ENCODE results near the gene ADAMTS13. TPM values are rescaled to one million over a fixed set of nuclear protein-coding genes. Genes with fewer than 3 reads are reported as not detected.

ADAMTS13 gene
- total RNA-seq, 2 donors from 2014 or later, result 2.6 to 5.4 TPM

GRCh38 chr9:133496861-133497842, 75.0 kb downstream of the ADAMTS13 start:
- no peak for DNase-seq (ENCODE audit: low spot score in 2 of 2)
- Mint-ChIP-seq H3K36me3 (peaks cover 12 to 14% of the 10 kb centered on the region in 2 donors), H3K9me3 (peaks cover 3 to 10% of the 10 kb centered on the region in 2 donors), H3K27ac (no peak overlapping the region)
- ATAC-seq, result no peak

- no peak overlapping the region for H3K27ac Mint-ChIP-seq
- DNase-seq (ENCODE audit: low spot score in 2 of 2), result no peak
- H3K36me3 Mint-ChIP-seq, result peaks cover 16 to 19% of the 10 kb centered on the region in 2 donors
- ATAC-seq, result no peak
- peaks cover 7 to 16% of the 10 kb centered on the region in 2 donors for H3K9me3 Mint-ChIP-seq
Observed at GRCh38 chr9:133499132-133499891, 77.1 kb downstream of the ADAMTS13 start.

- DNase-seq (ENCODE audit: low spot score in 2 of 2), result no peak
- no peak for ATAC-seq
- Mint-ChIP-seq H3K27ac (no peak overlapping the region), H3K9me3 (peaks cover 7 to 16% of the 10 kb centered on the region in 2 donors), H3K36me3 (peaks cover 16 to 19% of the 10 kb centered on the region in 2 donors)
Observed at GRCh38 chr9:133499892-133500270, 77.7 kb downstream of the ADAMTS13 start.

- Mint-ChIP-seq H3K9me3 (peaks cover 7 to 16% of the 10 kb centered on the region in 2 donors), H3K27ac (no peak overlapping the region), H3K36me3 (peaks cover 16 to 19% of the 10 kb centered on the region in 2 donors)
- ATAC-seq (no peak), DNase-seq (ENCODE audit: low spot score in 2 of 2) (no peak)
Observed at GRCh38 chr9:133502112-133502511, 79.9 kb downstream of the ADAMTS13 start.

GRCh38 chr9:133505186-133505830, 83.1 kb downstream of the ADAMTS13 start:
- ATAC-seq, result no peak
- H3K9me3 Mint-ChIP-seq, result peaks cover 7 to 16% of the 10 kb centered on the region in 2 donors
- no peak for DNase-seq (ENCODE audit: low spot score in 2 of 2)
- peaks cover 16 to 19% of the 10 kb centered on the region in 2 donors for H3K36me3 Mint-ChIP-seq
- H3K27ac Mint-ChIP-seq, result peak overlapping the region in 1 of 2 donors; percentile 36

- Mint-ChIP-seq H3K9me3 (peaks cover 7 to 15% of the 10 kb centered on the region in 2 donors), H3K27ac (no peak overlapping the region), H3K36me3 (peaks cover 15 to 16% of the 10 kb centered on the region in 2 donors)
- no peak for DNase-seq (ENCODE audit: low spot score in 2 of 2)
- ATAC-seq, result no peak
Observed at GRCh38 chr9:133505901-133506652, 83.9 kb downstream of the ADAMTS13 start.

- H3K36me3 Mint-ChIP-seq, result peaks cover 9 to 10% of the 10 kb centered on the region in 2 donors
- peaks cover 7 to 9% of the 10 kb centered on the region in 2 donors for H3K9me3 Mint-ChIP-seq
- no peak for ATAC-seq
- DNase-seq (ENCODE audit: low spot score in 2 of 2), result no peak
- no peak overlapping the region for H3K27ac Mint-ChIP-seq
Observed at GRCh38 chr9:133506653-133507038, 84.5 kb downstream of the ADAMTS13 start.

GRCh38 chr9:133507246-133507965, 85.2 kb downstream of the ADAMTS13 start:
- H3K9me3 Mint-ChIP-seq, result peaks cover 1 to 3% of the 10 kb centered on the region in 2 donors
- ATAC-seq (no peak), DNase-seq (ENCODE audit: low spot score in 2 of 2) (no peak)
- no peak overlapping the region for H3K27ac Mint-ChIP-seq
- peaks cover 1 to 2% of the 10 kb centered on the region in 2 donors for H3K36me3 Mint-ChIP-seq

GRCh38 chr9:133508046-133508445, 85.9 kb downstream of the ADAMTS13 start:
- DNase-seq (ENCODE audit: low spot score in 2 of 2) (no peak), ATAC-seq (no peak)
- no peaks in the 10 kb centered on the region for H3K9me3 Mint-ChIP-seq
- no peaks in the 10 kb centered on the region for H3K36me3 Mint-ChIP-seq
- H3K27ac Mint-ChIP-seq, result no peak overlapping the region

Other genes with a start within 250 kb of the ADAMTS13 start
- gene OBP2B, start 213.1 kb upstream of the ADAMTS13 start, total RNA-seq, result not detected
- not detected for gene ABO, start 147.2 kb upstream of the ADAMTS13 start, total RNA-seq
- gene SURF6, start 86.2 kb upstream of the ADAMTS13 start, total RNA-seq, result 10 to 100 TPM; 10.7 to 22.0 TPM
- 10 to 100 TPM; 27.7 to 29.4 TPM for gene MED22, start 74.2 kb upstream of the ADAMTS13 start, total RNA-seq
- gene RPL7A, start 74.1 kb upstream of the ADAMTS13 start, total RNA-seq, result 1,000 to 10,000 TPM; 3,254 to 3,908 TPM
- gene SURF1, start 65.9 kb upstream of the ADAMTS13 start, total RNA-seq, result 10 to 100 TPM; 20.2 to 24.9 TPM
- 10 to 100 TPM in 1 of 2 donors, 1 to 10 TPM in 1; 10.0 to 12.9 TPM for gene SURF2, start 65.8 kb upstream of the ADAMTS13 start, total RNA-seq
- 100 to 1,000 TPM; 255 to 272 TPM for gene SURF4, start 46.3 kb upstream of the ADAMTS13 start, total RNA-seq
- gene STKLD1, start 46.0 kb upstream of the ADAMTS13 start, total RNA-seq, result 1 to 10 TPM in 1 of 2 donors, not detected in 1; 1.1 TPM
- gene REXO4, start 4.4 kb upstream of the ADAMTS13 start, total RNA-seq, result 10 to 100 TPM; 20.6 to 28.3 TPM
- 1 to 10 TPM in 1 of 2 donors, under 1 TPM in 1; 0.37 to 2.3 TPM for gene CACFD1, start 37.6 kb downstream of the ADAMTS13 start, total RNA-seq
- 1 to 10 TPM; 1.0 to 1.8 TPM for gene SLC2A6, start 56.7 kb downstream of the ADAMTS13 start, total RNA-seq
- gene MYMK, start 102.6 kb downstream of the ADAMTS13 start, total RNA-seq, result not detected
- 1 to 10 TPM in 1 of 2 donors, under 1 TPM in 1; 0.11 to 1.2 TPM for gene ADAMTSL2, start 112.3 kb downstream of the ADAMTS13 start, total RNA-seq
- not detected for gene FAM163B, start 187.0 kb downstream of the ADAMTS13 start, total RNA-seq
- not detected for gene DBH, start 214.0 kb downstream of the ADAMTS13 start, total RNA-seq

Measured in activated naive CD4-positive, alpha-beta T cell treated with anti-CD3 and anti-CD28 coated beads, Interleukin-2, amount 50 U/mL, for 72 hours (primary cell).